ENCODE results near the gene TLDC2.
"Not testable (repeated sequence)": the region's sequence is repeated elsewhere in the genome, so short reads cannot be mapped to it uniquely, and the experiment has no call there.

TLDC2 gene

GRCh38 chr20:36833275-36834020 is 42.5 kb upstream of the TLDC2 start:
- ChIA-PET CTCF (interaction anchor here (1.2 to 6.7 kb wide), 4 partner anchors 13 to 31 kb away, joined by 4 to 61 read pairs (median 28); a partner anchor contains a TSS), POLR2A (interaction anchor here (0.6 kb wide), 1 partner anchor 14 kb away, joined by 7 read pairs; no protein-coding TSS in a partner anchor)
- DNase-seq (ENCODE audit: extremely low spot score) = no peak
- no peak for TF ChIP-seq CTCF (IDR thresholded peaks at IDR 0.05; ENCODE audit: control extremely low read depth, extremely low read depth, low read depth, missing control alignments)

- no peak for DNase-seq (ENCODE audit: extremely low spot score)
- no peak for TF ChIP-seq CTCF (IDR thresholded peaks at IDR 0.05; ENCODE audit: control extremely low read depth, extremely low read depth, low read depth, missing control alignments)
- ChIA-PET POLR2A (interaction anchor here (0.6 to 1.6 kb wide), 3 partner anchors 11 to 526 kb away, joined by 3 to 6 read pairs (median 4); no protein-coding TSS in a partner anchor), CTCF (interaction anchor here (0.9 to 6.7 kb wide), 21 partner anchors 7 to 240 kb away, joined by 3 to 61 read pairs (median 5); partner anchors contain the start of gene DSN1)
These were observed 40.9 kb upstream of the TLDC2 start for GRCh38 chr20:36835025-36835424.

GRCh38 chr20:36835453-36836198 is 40.3 kb upstream of the TLDC2 start:
- ChIA-PET CTCF (interaction anchor here (0.9 to 6.7 kb wide), 22 partner anchors 8 to 241 kb away, joined by 3 to 61 read pairs (median 6); partner anchors contain the start of gene DSN1), POLR2A (interaction anchor here (0.6 to 1.6 kb wide), 6 partner anchors 10 to 525 kb away, joined by 3 to 6 read pairs (median 4); no protein-coding TSS in a partner anchor)
- DNase-seq (ENCODE audit: extremely low spot score) = peak; percentile 97
- TF ChIP-seq CTCF (IDR thresholded peaks at IDR 0.05; ENCODE audit: control extremely low read depth, extremely low read depth, low read depth, missing control alignments) = no peak

GRCh38 chr20:36836591-36837269 is 39.2 kb upstream of the TLDC2 start:
- peak; percentile 73 for TF ChIP-seq CTCF (IDR thresholded peaks at IDR 0.05; ENCODE audit: control extremely low read depth, extremely low read depth, low read depth, missing control alignments)
- POLR2A ChIA-PET = interaction anchor here (1.0 to 1.6 kb wide), 3 partner anchors 9 to 28 kb away, joined by 4 to 6 read pairs (median 4); no protein-coding TSS in a partner anchor
- CTCF ChIA-PET = interaction anchor here (1.0 to 6.7 kb wide), 17 partner anchors 9 to 242 kb away, joined by 3 to 61 read pairs (median 6); partner anchors contain the start of gene DSN1
- peak; percentile 74 for DNase-seq (ENCODE audit: extremely low spot score)

GRCh38 chr20:36838376-36838775 is 37.6 kb upstream of the TLDC2 start:
- CTCF ChIA-PET = interaction anchor here (1.2 to 6.7 kb wide), 7 partner anchors 8 to 65 kb away, joined by 3 to 61 read pairs (median 10); partner anchors contain the start of gene DSN1
- not testable (repeated sequence) for DNase-seq (ENCODE audit: extremely low spot score)
- POLR2A ChIA-PET = interaction anchor here (0.6 kb wide), 1 partner anchor 23 kb away, joined by 3 read pairs; no protein-coding TSS in a partner anchor

GRCh38 chr20:36839150-36839549 is 36.8 kb upstream of the TLDC2 start:
- ChIA-PET CTCF (interaction anchor here (1.2 to 6.7 kb wide), 5 partner anchors 8 to 65 kb away, joined by 3 to 61 read pairs (median 5); partner anchors contain the start of gene DSN1), POLR2A (no interaction called here)
- TF ChIP-seq CTCF (IDR thresholded peaks at IDR 0.05; ENCODE audit: control extremely low read depth, extremely low read depth, low read depth, missing control alignments) = no peak
- no peak for DNase-seq (ENCODE audit: extremely low spot score)

GRCh38 chr20:36841030-36841429 is 34.9 kb upstream of the TLDC2 start:
- POLR2A ChIA-PET; DNase-seq (ENCODE audit: extremely low spot score): not testable (repeated sequence)
- CTCF ChIA-PET = interaction anchor here (0.9 to 2.5 kb wide), 6 partner anchors 11 to 228 kb away, joined by 3 to 6 read pairs (median 3); no protein-coding TSS in a partner anchor

Data from GM10248 (cell line).